ENCODE data around the gene ACTL8. TPM values are rescaled to one million over a fixed set of nuclear protein-coding genes. Genes with fewer than 3 reads are reported as not detected.

Gene ACTL8
- total RNA-seq, 3 donors from 2014 or later, result not detected

- H3K27ac ChIP-seq, result no peak overlapping the region
- TF ChIP-seq, protein P1, sequence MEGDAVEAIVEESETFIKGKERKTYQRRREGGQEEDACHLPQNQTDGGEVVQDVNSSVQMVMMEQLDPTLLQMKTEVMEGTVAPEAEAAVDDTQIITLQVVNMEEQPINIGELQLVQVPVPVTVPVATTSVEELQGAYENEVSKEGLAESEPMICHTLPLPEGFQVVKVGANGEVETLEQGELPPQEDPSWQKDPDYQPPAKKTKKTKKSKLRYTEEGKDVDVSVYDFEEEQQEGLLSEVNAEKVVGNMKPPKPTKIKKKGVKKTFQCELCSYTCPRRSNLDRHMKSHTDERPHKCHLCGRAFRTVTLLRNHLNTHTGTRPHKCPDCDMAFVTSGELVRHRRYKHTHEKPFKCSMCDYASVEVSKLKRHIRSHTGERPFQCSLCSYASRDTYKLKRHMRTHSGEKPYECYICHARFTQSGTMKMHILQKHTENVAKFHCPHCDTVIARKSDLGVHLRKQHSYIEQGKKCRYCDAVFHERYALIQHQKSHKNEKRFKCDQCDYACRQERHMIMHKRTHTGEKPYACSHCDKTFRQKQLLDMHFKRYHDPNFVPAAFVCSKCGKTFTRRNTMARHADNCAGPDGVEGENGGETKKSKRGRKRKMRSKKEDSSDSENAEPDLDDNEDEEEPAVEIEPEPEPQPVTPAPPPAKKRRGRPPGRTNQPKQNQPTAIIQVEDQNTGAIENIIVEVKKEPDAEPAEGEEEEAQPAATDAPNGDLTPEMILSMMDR (IDR thresholded peaks at IDR 0.05), result no peak
- TF ChIP-seq POLR2A (IDR thresholded peaks at IDR 0.05) (no peak), POLR2AphosphoS5 (IDR thresholded peaks at IDR 0.05) (no peak)
- intact Hi-C loops (cut with DNase I; ENCODE audit: low total_unique reads), result no loop called here
- no peak overlapping the region for H3K4me3 ChIP-seq
- no peaks in the 10 kb centered on the region for H3K9me3 ChIP-seq
- DNase-seq (ENCODE audit: low spot score in 2 of 2), result no peak
- H3K36me3 ChIP-seq, result no peaks in the 10 kb centered on the region
- no peaks in the 10 kb centered on the region for H3K27me3 ChIP-seq
- no peaks in the 10 kb centered on the region for H3K4me1 ChIP-seq
Observed at GRCh38 chr1:17746920-17747319, 8.2 kb upstream of the ACTL8 start.

DNA sequence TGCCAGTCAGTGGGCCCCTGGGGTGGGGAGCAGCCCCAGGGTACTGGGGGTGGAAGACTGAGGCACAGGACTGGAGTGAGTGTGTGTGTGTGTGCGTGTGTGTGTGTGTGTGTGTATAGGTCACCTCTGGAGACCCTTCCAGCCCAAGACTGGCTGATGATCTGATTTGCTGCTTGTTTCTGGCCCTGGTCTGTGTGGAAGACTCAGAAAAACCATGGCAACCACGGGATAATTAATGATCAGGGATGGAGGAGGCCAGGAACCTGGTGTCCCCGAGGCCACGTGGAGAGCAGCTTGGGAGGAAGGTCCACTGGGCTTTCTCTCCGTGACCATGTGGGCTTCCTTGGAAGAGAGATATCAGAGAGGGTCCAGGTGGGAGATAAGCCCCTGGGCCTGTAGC, 4.8 kb upstream of the ACTL8 start:
- Histone ChIP-seq H3K4me1 (no peaks in the 10 kb centered on the region), H3K36me3 (no peaks in the 10 kb centered on the region), H3K4me3 (no peak overlapping the region), H3K27ac (no peak overlapping the region), H3K27me3 (no peaks in the 10 kb centered on the region), H3K9me3 (peaks cover 7 to 14% of the 10 kb centered on the region in 2 donors)
- TF ChIP-seq POLR2AphosphoS5 (IDR thresholded peaks at IDR 0.05), result no peak
- TF ChIP-seq, protein P1 (IDR thresholded peaks at IDR 0.05), result no peak
- intact Hi-C loops (cut with DNase I; ENCODE audit: low total_unique reads), result no loop called here
- DNase-seq (ENCODE audit: low spot score in 2 of 2), result no peak

- TF ChIP-seq POLR2A (IDR thresholded peaks at IDR 0.05) (no peak), POLR2AphosphoS5 (IDR thresholded peaks at IDR 0.05) (no peak)
- TF ChIP-seq, protein P1 (IDR thresholded peaks at IDR 0.05), result no peak
- intact Hi-C loops (cut with DNase I; ENCODE audit: low total_unique reads), result no loop called here
- H3K4me1 ChIP-seq, result no peaks in the 10 kb centered on the region
- no peaks in the 10 kb centered on the region for H3K27me3 ChIP-seq
- no peaks in the 10 kb centered on the region for H3K36me3 ChIP-seq
- H3K9me3 ChIP-seq, result peaks cover 19 to 34% of the 10 kb centered on the region in 2 donors
- no peak for DNase-seq (ENCODE audit: low spot score in 2 of 2)
- H3K27ac ChIP-seq, result no peak overlapping the region
- no peak overlapping the region for H3K4me3 ChIP-seq
Observed at GRCh38 chr1:17752356-17752755, 2.8 kb upstream of the ACTL8 start.

DNA sequence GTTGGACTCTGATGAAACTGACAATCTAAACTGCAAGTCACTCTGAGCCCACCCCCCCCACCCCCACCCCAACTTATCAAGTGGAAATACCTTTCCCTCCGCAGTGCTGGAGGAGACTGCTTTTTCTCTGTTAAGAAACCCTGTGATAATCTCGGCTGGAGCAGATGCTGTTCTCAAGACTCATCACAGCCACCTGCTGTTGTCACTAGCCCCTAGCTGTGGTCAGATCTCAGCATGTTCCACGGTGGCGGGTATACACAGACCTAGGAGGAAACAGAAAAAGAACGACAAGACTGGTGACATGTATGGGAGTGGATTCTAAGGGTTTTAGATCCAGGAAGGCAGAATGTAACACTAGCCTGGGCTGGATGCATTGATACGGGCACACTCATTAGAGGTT, 2.3 kb downstream of the ACTL8 start:
- H3K27ac ChIP-seq, result no peak overlapping the region
- H3K4me3 ChIP-seq, result no peak overlapping the region
- DNase-seq (ENCODE audit: low spot score in 2 of 2), result no peak
- TF ChIP-seq POLR2A (IDR thresholded peaks at IDR 0.05), result no peak
- TF ChIP-seq POLR2AphosphoS5 (IDR thresholded peaks at IDR 0.05), result no peak
- TF ChIP-seq, protein P1 (IDR thresholded peaks at IDR 0.05), result no peak
- no peaks in the 10 kb centered on the region for H3K4me1 ChIP-seq
- peaks cover 0 to 5% of the 10 kb centered on the region in 2 donors for H3K27me3 ChIP-seq
- H3K9me3 ChIP-seq, result peaks cover 44 to 71% of the 10 kb centered on the region in 2 donors
- no peaks in the 10 kb centered on the region for H3K36me3 ChIP-seq
- intact Hi-C loops (cut with DNase I; ENCODE audit: low total_unique reads), result no loop called here

GRCh38 chr1:17759114-17759513, 4.0 kb downstream of the ACTL8 start:
- Histone ChIP-seq H3K36me3 (no peaks in the 10 kb centered on the region), H3K4me1 (no peaks in the 10 kb centered on the region), H3K4me3 (no peak overlapping the region), H3K27me3 (peaks cover 0 to 12% of the 10 kb centered on the region in 2 donors), H3K9me3 (peaks cover 44 to 69% of the 10 kb centered on the region in 2 donors), H3K27ac (no peak overlapping the region)
- intact Hi-C loops (cut with DNase I; ENCODE audit: low total_unique reads), result no loop called here
- no peak for TF ChIP-seq POLR2AphosphoS5 (IDR thresholded peaks at IDR 0.05)
- TF ChIP-seq, protein P1 (IDR thresholded peaks at IDR 0.05), result no peak
- TF ChIP-seq POLR2A (IDR thresholded peaks at IDR 0.05), result no peak
- DNase-seq (ENCODE audit: low spot score in 2 of 2), result no peak
